SK-N-SH treated with all-trans-retinoic acid at 6 μM for 48 hours (cell line): ENCODE data around the gene MYBPC1.

Source experiments
- ATAC-seq: fragments of 200-7000 bp; cut with Tn5 transposase; 3 replicates; pipeline ENCODE4 v1.9.1; 2020; ENCODE audit warnings: mild to moderate bottlenecking, moderate library complexity
- ARNTL ChIP-seq: fragments of 450-650 bp; formaldehyde crosslinking; IDR thresholded peaks from 2 replicates; pipeline ENCODE4 v1.5.0; 2020; ENCODE audit warnings: low read depth, mild to moderate bottlenecking, moderate library complexity, borderline replicate concordance
- BACH2 ChIP-seq: fragments of 250-450 bp; sonication (Bioruptor Pico); IDR thresholded peaks from 2 replicates; pipeline ENCODE4 v1.9.0; 2021; ENCODE audit warnings: mild to moderate bottlenecking, borderline replicate concordance
- CSDC2 ChIP-seq: fragments of 250-450 bp; sonication (Bioruptor Pico); IDR thresholded peaks from 2 replicates; pipeline ENCODE4 v1.5.0; 2020; ENCODE audit warnings: mild to moderate bottlenecking, moderate library complexity
- ESRRG ChIP-seq: fragments of 250-450 bp; sonication (Bioruptor Pico); IDR thresholded peaks from 2 replicates; pipeline ENCODE4 v1.6.1; 2021; ENCODE audit warnings: mild to moderate bottlenecking
- GLIS3 ChIP-seq: fragments of 250-450 bp; sonication (Bioruptor Pico); IDR thresholded peaks from 2 replicates; pipeline ENCODE4 v1.5.0; 2020; ENCODE audit warnings: mild to moderate bottlenecking, moderate library complexity
- ISL1 ChIP-seq: fragments of 250-450 bp; sonication (Bioruptor Pico); IDR thresholded peaks from 2 replicates; pipeline ENCODE4 v2.1.2; 2022; ENCODE audit warnings: mild to moderate bottlenecking, moderate library complexity
- OSR1 ChIP-seq: fragments of 250-450 bp; sonication (Bioruptor Pico); IDR thresholded peaks from 2 replicates; pipeline ENCODE4 v1.8.0; 2022; ENCODE audit warnings: moderate library complexity, mild to moderate bottlenecking, inconsistent platforms
- PPARA ChIP-seq: fragments of 250-450 bp; sonication (Bioruptor Pico); IDR thresholded peaks from 2 replicates; pipeline ENCODE4 v1.5.0; 2020; ENCODE audit warnings: mild to moderate bottlenecking, borderline replicate concordance
- RARB ChIP-seq: fragments of 250-450 bp; sonication (Bioruptor Pico); IDR thresholded peaks from 2 replicates; pipeline ENCODE4 v1.8.0; 2021; ENCODE audit warnings: mild to moderate bottlenecking, moderate library complexity
- SNAI2 ChIP-seq: fragments of 250-450 bp; sonication (Bioruptor Pico); IDR thresholded peaks from 2 replicates; pipeline ENCODE4 v1.5.0; 2020; ENCODE audit warnings: mild to moderate bottlenecking, moderate library complexity
- TCF4 ChIP-seq: fragments of 250-450 bp; sonication (Bioruptor Pico); IDR thresholded peaks from 2 replicates; pipeline ENCODE4 v1.8.0; 2021; ENCODE audit warnings: mild to moderate bottlenecking, moderate library complexity, borderline replicate concordance
- TOX ChIP-seq: fragments of 250-450 bp; sonication (Bioruptor Pico); IDR thresholded peaks from 2 replicates; pipeline ENCODE4 v1.8.0; 2021; ENCODE audit warnings: mild to moderate bottlenecking, moderate library complexity, borderline replicate concordance
- ZC3H10 ChIP-seq: fragments of 250-450 bp; sonication (Bioruptor Pico); IDR thresholded peaks from 2 replicates; pipeline ENCODE4 v1.5.1; 2021; ENCODE audit warnings: mild to moderate bottlenecking, moderate library complexity
- ZFP3 ChIP-seq: fragments of 250-450 bp; sonication (Bioruptor Pico); IDR thresholded peaks from 2 replicates; pipeline ENCODE4 v1.5.0; 2020; ENCODE audit warnings: mild to moderate bottlenecking, moderate library complexity
- ZFP30 ChIP-seq: fragments of 450-650 bp; formaldehyde crosslinking; IDR thresholded peaks from 2 replicates; pipeline ENCODE4 v1.5.0; 2022; ENCODE audit warnings: mild to moderate bottlenecking, moderate library complexity
- ZNF70 ChIP-seq: fragments of 450-650 bp; formaldehyde crosslinking; IDR thresholded peaks from 2 replicates; pipeline ENCODE4 v1.5.0; 2020; ENCODE audit warnings: mild to moderate bottlenecking, moderate library complexity
- ZNF8 ChIP-seq: fragments of 450-650 bp; formaldehyde crosslinking; IDR thresholded peaks from 2 replicates; pipeline ENCODE4 v1.5.0; 2020; ENCODE audit warnings: mild to moderate bottlenecking, moderate library complexity
- TF ChIP-seq, protein P1 (sequence below): fragments of 250-450 bp; sonication (Bioruptor Pico); IDR thresholded peaks from 2 replicates; pipeline ENCODE4 v1.5.0; 2020; ENCODE audit warnings: mild to moderate bottlenecking, moderate library complexity
- TF ChIP-seq, protein P2 (sequence below): fragments of 250-450 bp; sonication (Bioruptor Pico); IDR thresholded peaks from 2 replicates; pipeline ENCODE4 v1.8.0; 2021; ENCODE audit warnings: low read depth, mild to moderate bottlenecking, moderate library complexity, borderline replicate concordance
- TF ChIP-seq, protein P3 (sequence below): fragments of 250-450 bp; sonication (Bioruptor Pico); IDR thresholded peaks from 2 replicates; pipeline ENCODE4 v1.5.1; 2021; ENCODE audit warnings: mild to moderate bottlenecking, moderate library complexity
- TF ChIP-seq, protein P4 (sequence below): fragments of 250-450 bp; sonication (Bioruptor Pico); IDR thresholded peaks from 2 replicates; pipeline ENCODE4 v1.5.1; 2020; ENCODE audit warnings: low read depth, mild to moderate bottlenecking, moderate library complexity
- TF ChIP-seq, protein P5 (sequence below): fragments of 250-450 bp; sonication (Bioruptor Pico); IDR thresholded peaks from 2 replicates; pipeline ENCODE4 v1.8.0; 2020; ENCODE audit warnings: mild to moderate bottlenecking, moderate library complexity, borderline replicate concordance

Gene MYBPC1

DNA sequence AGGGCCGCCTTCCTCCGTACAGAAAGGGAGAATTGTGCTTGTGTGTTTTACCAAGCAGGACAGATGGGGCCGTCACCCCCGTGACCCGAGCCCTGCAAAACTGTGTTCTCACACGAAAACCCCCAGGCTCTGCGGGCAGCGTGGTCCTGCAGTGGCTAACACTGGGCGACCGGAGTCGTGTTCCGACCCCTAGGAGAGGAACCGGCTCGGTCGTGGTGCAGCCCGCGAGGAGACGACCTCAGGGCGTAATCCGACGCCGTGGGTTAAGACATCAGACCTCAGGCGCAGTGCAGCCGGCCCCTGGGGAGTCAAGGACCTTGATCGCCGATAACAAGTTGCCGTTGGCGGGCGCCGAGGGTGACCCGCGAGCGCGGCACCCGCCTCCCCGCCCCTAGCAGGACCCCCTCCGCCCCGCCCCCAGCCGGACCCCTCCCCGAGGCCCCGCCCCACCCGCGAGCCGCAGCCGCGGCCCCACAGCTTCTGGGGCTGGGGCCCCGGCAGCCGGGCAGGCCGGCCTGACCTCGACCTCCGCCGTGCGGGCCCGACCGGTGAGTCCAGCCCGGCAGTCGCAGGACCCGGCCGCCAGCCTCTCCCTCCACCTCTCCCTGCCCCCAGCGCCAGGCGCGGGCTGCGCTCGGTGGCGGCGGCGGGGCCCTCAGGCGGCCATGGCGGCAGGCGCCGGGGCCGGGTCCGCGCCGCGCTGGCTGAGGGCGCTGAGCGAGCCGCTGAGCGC lies 102.6 kb downstream of the MYBPC1 start, which contains the start of gene CHPT1:
CHPT1 (plus strand) TSS at position 444 of the 733 bp plus-strand sequence; CDS start at position 666, 222 bp downstream.
- TF ChIP-seq GLIS3 (CRISPR knock-in tag) (no peak), OSR1 (CRISPR knock-in tag) (no peak), SNAI2 (CRISPR knock-in tag) (no peak), TOX (no peak), RARB (no peak), PPARA (CRISPR knock-in tag) (no peak), ESRRG (no peak), BACH2 (CRISPR knock-in tag) (no peak), TCF4 (CRISPR knock-in tag) (no peak), ZNF8 (CRISPR knock-in tag) (no peak), ZFP3 (CRISPR knock-in tag) (no peak), CSDC2 (CRISPR knock-in tag) (no peak), ZFP30 (CRISPR knock-in tag) (no peak), ARNTL (CRISPR knock-in tag) (no peak)
- TF ChIP-seq, protein P1, sequence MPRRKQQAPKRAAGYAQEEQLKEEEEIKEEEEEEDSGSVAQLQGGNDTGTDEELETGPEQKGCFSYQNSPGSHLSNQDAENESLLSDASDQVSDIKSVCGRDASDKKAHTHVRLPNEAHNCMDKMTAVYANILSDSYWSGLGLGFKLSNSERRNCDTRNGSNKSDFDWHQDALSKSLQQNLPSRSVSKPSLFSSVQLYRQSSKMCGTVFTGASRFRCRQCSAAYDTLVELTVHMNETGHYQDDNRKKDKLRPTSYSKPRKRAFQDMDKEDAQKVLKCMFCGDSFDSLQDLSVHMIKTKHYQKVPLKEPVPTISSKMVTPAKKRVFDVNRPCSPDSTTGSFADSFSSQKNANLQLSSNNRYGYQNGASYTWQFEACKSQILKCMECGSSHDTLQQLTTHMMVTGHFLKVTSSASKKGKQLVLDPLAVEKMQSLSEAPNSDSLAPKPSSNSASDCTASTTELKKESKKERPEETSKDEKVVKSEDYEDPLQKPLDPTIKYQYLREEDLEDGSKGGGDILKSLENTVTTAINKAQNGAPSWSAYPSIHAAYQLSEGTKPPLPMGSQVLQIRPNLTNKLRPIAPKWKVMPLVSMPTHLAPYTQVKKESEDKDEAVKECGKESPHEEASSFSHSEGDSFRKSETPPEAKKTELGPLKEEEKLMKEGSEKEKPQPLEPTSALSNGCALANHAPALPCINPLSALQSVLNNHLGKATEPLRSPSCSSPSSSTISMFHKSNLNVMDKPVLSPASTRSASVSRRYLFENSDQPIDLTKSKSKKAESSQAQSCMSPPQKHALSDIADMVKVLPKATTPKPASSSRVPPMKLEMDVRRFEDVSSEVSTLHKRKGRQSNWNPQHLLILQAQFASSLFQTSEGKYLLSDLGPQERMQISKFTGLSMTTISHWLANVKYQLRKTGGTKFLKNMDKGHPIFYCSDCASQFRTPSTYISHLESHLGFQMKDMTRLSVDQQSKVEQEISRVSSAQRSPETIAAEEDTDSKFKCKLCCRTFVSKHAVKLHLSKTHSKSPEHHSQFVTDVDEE (CRISPR knock-in tag), result no peak
- TF ChIP-seq, protein P2, sequence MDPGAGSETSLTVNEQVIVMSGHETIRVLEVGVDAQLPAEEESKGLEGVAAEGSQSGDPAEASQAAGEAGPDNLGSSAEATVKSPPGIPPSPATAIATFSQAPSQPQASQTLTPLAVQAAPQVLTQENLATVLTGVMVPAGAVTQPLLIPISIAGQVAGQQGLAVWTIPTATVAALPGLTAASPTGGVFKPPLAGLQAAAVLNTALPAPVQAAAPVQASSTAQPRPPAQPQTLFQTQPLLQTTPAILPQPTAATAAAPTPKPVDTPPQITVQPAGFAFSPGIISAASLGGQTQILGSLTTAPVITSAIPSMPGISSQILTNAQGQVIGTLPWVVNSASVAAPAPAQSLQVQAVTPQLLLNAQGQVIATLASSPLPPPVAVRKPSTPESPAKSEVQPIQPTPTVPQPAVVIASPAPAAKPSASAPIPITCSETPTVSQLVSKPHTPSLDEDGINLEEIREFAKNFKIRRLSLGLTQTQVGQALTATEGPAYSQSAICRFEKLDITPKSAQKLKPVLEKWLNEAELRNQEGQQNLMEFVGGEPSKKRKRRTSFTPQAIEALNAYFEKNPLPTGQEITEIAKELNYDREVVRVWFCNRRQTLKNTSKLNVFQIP, result no peak
- TF ChIP-seq, protein P3, sequence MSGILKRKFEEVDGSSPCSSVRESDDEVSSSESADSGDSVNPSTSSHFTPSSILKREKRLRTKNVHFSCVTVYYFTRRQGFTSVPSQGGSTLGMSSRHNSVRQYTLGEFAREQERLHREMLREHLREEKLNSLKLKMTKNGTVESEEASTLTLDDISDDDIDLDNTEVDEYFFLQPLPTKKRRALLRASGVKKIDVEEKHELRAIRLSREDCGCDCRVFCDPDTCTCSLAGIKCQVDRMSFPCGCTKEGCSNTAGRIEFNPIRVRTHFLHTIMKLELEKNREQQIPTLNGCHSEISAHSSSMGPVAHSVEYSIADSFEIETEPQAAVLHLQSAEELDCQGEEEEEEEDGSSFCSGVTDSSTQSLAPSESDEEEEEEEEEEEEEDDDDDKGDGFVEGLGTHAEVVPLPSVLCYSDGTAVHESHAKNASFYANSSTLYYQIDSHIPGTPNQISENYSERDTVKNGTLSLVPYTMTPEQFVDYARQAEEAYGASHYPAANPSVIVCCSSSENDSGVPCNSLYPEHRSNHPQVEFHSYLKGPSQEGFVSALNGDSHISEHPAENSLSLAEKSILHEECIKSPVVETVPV (CRISPR knock-in tag), result no peak
- TF ChIP-seq, protein P4, sequence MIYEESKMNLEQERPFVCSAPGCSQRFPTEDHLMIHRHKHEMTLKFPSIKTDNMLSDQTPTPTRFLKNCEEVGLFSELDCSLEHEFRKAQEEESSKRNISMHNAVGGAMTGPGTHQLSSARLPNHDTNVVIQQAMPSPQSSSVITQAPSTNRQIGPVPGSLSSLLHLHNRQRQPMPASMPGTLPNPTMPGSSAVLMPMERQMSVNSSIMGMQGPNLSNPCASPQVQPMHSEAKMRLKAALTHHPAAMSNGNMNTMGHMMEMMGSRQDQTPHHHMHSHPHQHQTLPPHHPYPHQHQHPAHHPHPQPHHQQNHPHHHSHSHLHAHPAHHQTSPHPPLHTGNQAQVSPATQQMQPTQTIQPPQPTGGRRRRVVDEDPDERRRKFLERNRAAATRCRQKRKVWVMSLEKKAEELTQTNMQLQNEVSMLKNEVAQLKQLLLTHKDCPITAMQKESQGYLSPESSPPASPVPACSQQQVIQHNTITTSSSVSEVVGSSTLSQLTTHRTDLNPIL, result no peak
- TF ChIP-seq, all 23 proteins: peak for 0
- ATAC-seq, result peak; percentile 82

DNA sequence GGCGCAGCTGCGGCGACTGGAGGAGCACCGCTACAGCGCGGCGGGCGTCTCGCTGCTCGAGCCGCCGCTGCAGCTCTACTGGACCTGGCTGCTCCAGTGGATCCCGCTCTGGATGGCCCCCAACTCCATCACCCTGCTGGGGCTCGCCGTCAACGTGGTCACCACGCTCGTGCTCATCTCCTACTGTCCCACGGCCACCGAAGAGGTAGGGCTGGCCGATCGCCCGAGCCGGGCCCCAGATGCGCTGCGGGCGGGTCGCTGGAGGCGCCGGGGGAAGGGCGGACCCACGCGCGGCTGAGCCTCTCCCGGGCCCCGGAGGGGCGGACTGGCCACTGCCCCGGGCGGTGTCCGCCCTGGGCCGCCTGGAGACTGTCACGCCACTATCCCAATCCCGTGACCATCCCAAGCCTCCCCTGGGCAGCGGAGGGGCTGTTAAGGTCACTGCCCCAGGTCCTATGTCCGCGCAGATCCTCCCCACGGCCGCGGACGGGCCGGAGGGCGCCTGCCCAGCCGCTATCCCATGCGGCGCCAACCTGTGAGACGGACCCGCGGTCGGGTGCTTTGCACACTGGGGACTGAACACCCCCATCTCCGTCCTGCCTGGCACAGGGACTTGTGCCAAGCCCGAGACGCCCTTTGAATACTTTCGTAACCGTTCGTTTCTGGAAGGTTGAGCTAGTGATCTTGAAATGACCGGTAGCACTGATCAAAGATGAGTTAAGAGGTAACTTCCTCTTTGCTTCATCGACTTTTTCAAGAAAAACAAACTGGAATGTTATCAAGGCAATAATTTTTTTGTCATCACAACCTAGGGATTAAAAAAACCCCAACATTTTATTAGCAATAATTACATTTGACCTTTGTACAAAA lies 103.4 kb downstream of the MYBPC1 start:
- ATAC-seq, result peak; percentile 76

DNA sequence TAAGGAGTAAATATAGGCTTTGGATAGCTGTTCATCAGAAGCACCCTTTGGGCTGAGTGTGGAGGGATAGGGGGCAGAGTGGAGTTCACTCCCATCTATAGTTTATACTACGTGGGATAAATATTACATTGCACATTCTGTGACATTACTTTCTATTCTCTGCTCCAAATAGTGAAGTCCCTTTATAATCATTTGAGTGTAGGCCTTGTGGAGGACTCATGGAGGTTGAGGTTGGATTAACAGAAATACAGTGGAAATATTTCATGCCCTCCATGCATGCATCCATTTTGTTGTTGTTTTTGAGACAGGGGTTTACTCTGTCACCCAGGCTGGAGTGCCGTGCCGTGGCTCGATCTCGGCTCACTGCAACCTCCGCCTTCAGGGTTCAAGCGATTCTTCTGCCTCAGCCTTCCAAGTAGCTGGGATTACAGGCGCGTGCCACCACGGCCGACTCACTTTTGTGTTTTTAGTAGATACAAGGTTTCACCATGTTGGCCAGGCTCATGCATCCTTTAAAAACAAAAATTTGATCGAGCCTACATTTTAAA lies 104.1 kb downstream of the MYBPC1 start:
- peak; percentile 70 for ATAC-seq
- TF ChIP-seq ESRRG, result no peak
- no peak for TF ChIP-seq GLIS3 (CRISPR knock-in tag)
- TF ChIP-seq ISL1 (CRISPR knock-in tag), result no peak
- TF ChIP-seq ZNF8 (CRISPR knock-in tag), result no peak
- no peak for TF ChIP-seq ZC3H10 (CRISPR knock-in tag)
- TF ChIP-seq, protein P3 (CRISPR knock-in tag), result no peak
- TF ChIP-seq, protein P5, sequence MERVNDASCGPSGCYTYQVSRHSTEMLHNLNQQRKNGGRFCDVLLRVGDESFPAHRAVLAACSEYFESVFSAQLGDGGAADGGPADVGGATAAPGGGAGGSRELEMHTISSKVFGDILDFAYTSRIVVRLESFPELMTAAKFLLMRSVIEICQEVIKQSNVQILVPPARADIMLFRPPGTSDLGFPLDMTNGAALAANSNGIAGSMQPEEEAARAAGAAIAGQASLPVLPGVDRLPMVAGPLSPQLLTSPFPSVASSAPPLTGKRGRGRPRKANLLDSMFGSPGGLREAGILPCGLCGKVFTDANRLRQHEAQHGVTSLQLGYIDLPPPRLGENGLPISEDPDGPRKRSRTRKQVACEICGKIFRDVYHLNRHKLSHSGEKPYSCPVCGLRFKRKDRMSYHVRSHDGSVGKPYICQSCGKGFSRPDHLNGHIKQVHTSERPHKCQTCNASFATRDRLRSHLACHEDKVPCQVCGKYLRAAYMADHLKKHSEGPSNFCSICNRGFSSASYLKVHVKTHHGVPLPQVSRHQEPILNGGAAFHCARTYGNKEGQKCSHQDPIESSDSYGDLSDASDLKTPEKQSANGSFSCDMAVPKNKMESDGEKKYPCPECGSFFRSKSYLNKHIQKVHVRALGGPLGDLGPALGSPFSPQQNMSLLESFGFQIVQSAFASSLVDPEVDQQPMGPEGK, result no peak
- no peak for TF ChIP-seq ZFP30 (CRISPR knock-in tag)
- TF ChIP-seq, protein P2, result no peak
- TF ChIP-seq CSDC2 (CRISPR knock-in tag), result no peak

More for the DNA sequence above, 103.4 kb downstream of the MYBPC1 start:
- TF ChIP-seq SNAI2 (CRISPR knock-in tag) (no peak), ZNF70 (CRISPR knock-in tag) (no peak)
- TF ChIP-seq, all 23 proteins: peak for 0
